ENCODE measurements around the gene UST.
"Not testable (repeated sequence)": the region's sequence is repeated elsewhere in the genome, so short reads cannot be mapped to it uniquely, and the experiment has no call there.

UST gene

GRCh38 chr6:148738946-148739821 lies 7.6 kb upstream of the UST start:
- in situ Hi-C loops (cut with HindIII; ENCODE audit: low pct_unique_long_range_greater_than_20kb, low sequenced_read_pairs), result no loop called here
- DNase-seq (ENCODE audit: low read depth in 1 of 2, low spot score in 1 of 2), result no peak
- TF ChIP-seq JUND (IDR thresholded peaks at IDR 0.05; ENCODE audit: low read depth), result no peak

DNA sequence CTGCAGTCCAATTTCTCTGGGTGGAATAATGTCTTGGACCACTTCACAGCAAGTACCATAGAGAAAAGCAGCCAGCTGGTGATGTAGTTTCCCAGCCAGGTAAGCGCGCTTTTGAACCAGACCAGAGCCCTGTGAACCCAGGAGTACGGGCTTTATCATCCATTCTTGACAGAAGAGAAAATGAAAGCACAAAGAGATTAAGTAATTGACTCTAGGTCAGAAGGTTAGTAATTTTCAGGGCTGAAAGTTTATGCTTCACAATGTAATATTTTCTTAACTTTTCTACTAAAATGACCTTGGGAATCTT lies 7.1 kb upstream of the UST start:
- no peak for TF ChIP-seq JUND (IDR thresholded peaks at IDR 0.05; ENCODE audit: low read depth)
- no peak for DNase-seq (ENCODE audit: low read depth in 1 of 2, low spot score in 1 of 2)
- in situ Hi-C loops (cut with HindIII; ENCODE audit: low pct_unique_long_range_greater_than_20kb, low sequenced_read_pairs), result no loop called here

DNA sequence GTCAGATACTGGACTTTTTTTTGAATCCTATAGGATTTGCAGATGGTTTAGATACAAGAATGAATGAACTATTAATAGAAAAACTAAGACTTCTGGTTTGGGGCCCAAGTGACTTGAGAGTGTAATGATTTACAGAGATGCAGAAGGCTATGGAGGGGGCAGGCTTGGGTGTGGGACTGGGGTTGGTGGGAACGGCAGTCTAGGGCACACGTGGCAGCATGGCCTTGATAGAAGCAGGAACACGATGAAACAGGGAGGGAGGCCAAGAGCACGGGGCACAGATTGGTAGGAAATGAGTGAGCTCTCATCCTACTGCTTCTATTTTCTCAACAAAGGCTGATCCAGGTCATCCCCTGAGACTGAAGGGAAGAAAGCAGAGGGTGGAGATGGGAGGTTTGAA lies 3.4 kb upstream of the UST start:
- TF ChIP-seq JUND (IDR thresholded peaks at IDR 0.05; ENCODE audit: low read depth), result no peak
- in situ Hi-C loops (cut with HindIII; ENCODE audit: low pct_unique_long_range_greater_than_20kb, low sequenced_read_pairs), result no loop called here
- DNase-seq (ENCODE audit: low read depth in 1 of 2, low spot score in 1 of 2), result no peak

GRCh38 chr6:148745926-148746325 lies 904 bp upstream of the UST start:
- in situ Hi-C loops (cut with HindIII; ENCODE audit: low pct_unique_long_range_greater_than_20kb, low sequenced_read_pairs), result no loop called here
- TF ChIP-seq JUND (IDR thresholded peaks at IDR 0.05; ENCODE audit: low read depth), result no peak
- DNase-seq (ENCODE audit: low read depth in 1 of 2, low spot score in 1 of 2), result no peak

GRCh38 chr6:148747145-148747470 lies 278 bp downstream of the UST start:
- in situ Hi-C loops (cut with HindIII; ENCODE audit: low pct_unique_long_range_greater_than_20kb, low sequenced_read_pairs), result no loop called here
- peak; percentile 19 to 56 for DNase-seq (ENCODE audit: low read depth in 1 of 2, low spot score in 1 of 2)
- no peak for TF ChIP-seq JUND (IDR thresholded peaks at IDR 0.05; ENCODE audit: low read depth)

GRCh38 chr6:148747471-148748165 lies 788 bp downstream of the UST start:
- in situ Hi-C loops (cut with HindIII; ENCODE audit: low pct_unique_long_range_greater_than_20kb, low sequenced_read_pairs), result no loop called here
- DNase-seq (ENCODE audit: low read depth in 1 of 2, low spot score in 1 of 2), result peak; percentile 16 to 70
- no peak for TF ChIP-seq JUND (IDR thresholded peaks at IDR 0.05; ENCODE audit: low read depth)

DNA sequence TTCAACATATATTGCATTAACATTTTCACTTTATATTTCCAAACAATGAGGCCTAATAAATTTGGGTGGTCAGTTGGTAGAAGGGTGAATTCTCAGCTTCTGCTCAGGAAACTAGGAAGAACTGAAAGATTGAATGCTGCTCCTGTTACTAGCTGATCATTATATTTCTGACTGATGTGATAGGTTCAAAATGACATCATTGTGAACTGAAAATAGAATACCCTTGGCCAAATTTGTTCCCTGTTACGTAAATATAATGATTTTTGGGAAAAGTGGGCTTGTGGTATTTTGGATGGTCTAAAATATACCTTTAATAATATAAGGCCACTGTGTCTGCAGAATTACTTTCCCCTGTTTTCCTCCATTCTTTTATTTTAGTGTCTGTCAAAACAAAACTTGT lies 2.8 kb downstream of the UST start:
- DNase-seq (ENCODE audit: low read depth in 1 of 2, low spot score in 1 of 2), result no peak
- TF ChIP-seq JUND (IDR thresholded peaks at IDR 0.05; ENCODE audit: low read depth), result no peak
- in situ Hi-C loops (cut with HindIII; ENCODE audit: low pct_unique_long_range_greater_than_20kb, low sequenced_read_pairs), result no loop called here

DNA sequence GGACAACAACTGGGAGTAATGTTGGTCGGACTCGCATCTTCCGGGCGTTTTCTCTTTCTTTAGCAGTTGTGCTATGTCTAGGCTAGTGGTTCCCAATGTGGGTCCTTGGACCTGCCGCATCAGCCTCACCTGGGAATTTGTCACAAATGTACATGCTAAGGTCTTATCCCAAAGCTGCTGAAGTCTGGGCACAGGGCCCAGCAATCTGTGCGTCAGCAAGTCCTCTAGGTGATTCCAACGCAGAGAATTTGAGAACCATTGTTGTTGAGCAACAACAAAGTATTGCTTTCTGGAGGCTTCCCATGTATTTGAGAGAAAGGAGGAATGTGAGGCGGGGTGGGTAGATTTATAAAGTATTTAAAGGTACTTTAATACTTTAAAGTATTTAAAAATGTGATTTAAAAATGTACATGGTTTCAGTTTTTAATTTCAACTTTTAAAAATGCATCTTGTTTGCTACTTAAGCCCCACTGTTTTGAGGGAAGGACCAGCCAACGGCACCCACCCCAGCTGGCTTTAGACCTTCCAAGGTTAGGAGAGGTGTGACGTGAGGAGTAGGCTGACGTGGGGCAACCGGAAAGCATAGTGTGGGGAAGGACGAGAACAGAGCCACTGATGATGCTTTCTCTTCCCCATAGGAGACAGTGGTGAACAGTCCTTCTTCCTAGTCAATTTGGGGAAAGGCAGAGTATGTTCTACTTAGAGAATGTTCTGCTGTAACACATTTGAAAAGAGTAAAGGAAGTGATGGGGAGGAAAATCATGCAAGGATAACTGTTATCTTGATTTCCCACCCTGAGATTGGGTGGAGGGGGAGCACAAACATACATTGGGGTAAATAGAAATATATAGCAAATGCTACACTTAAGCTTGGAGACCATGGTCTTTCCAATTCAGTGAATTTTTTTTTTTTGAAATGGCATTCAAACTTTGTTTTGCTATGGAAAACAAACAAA lies 4.3 kb downstream of the UST start:
- no peak for TF ChIP-seq JUND (IDR thresholded peaks at IDR 0.05; ENCODE audit: low read depth)
- in situ Hi-C loops (cut with HindIII; ENCODE audit: low pct_unique_long_range_greater_than_20kb, low sequenced_read_pairs), result no loop called here
- DNase-seq (ENCODE audit: low read depth in 1 of 2, low spot score in 1 of 2), result no peak

DNA sequence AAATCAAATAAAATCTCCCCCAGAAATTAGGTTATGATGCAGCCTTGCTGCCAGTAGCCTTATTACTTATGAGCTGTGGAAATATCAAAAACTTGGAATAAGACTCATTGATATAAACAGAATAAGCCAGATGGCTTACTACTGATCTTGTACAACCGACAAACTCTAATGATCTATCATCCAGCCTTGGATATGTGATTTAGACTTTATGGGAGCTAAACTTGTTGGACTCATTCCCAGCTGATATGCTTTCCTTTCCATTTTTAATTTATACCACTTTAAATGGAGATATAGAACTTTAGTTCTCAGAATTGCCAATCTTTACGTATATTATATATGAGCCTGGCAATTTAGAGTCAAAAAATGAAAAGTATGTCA lies 5.0 kb downstream of the UST start:
- in situ Hi-C loops (cut with HindIII; ENCODE audit: low pct_unique_long_range_greater_than_20kb, low sequenced_read_pairs), result no loop called here
- DNase-seq (ENCODE audit: low read depth in 1 of 2, low spot score in 1 of 2), result no peak
- no peak for TF ChIP-seq JUND (IDR thresholded peaks at IDR 0.05; ENCODE audit: low read depth)

DNA sequence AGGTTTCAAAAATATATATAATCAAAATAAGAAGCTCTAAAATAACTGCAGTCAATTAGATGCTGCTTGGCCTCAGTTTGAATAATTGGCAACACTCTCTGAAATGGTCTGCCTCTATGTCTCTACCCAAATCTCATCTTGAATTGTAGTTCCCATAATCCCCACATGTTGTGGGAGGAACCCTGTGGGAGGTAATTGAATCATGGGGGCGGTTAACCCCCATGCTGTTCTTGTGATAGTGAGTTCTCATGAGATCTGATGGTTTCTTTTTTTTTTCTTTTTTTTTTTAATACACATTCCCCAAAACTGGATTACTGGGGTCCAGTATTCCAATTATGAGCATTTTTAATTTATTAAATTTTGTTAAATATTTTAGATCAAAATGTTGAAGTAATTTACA lies 8.5 kb downstream of the UST start:
- DNase-seq (ENCODE audit: low read depth in 1 of 2, low spot score in 1 of 2); in situ Hi-C loops (cut with HindIII; ENCODE audit: low pct_unique_long_range_greater_than_20kb, low sequenced_read_pairs): not testable (repeated sequence)

- no peak for TF ChIP-seq JUND (IDR thresholded peaks at IDR 0.05; ENCODE audit: low read depth)
- in situ Hi-C loops (cut with HindIII; ENCODE audit: low pct_unique_long_range_greater_than_20kb, low sequenced_read_pairs), result no loop called here
- no peak for DNase-seq (ENCODE audit: low read depth in 1 of 2, low spot score in 1 of 2)
These were observed 11.2 kb downstream of the UST start for GRCh38 chr6:148757944-148758480.

GRCh38 chr6:148758492-148758891 lies 11.7 kb downstream of the UST start:
- in situ Hi-C loops (cut with HindIII; ENCODE audit: low pct_unique_long_range_greater_than_20kb, low sequenced_read_pairs), result no loop called here
- TF ChIP-seq JUND (IDR thresholded peaks at IDR 0.05; ENCODE audit: low read depth), result no peak
- DNase-seq (ENCODE audit: low read depth in 1 of 2, low spot score in 1 of 2), result no peak

DNA sequence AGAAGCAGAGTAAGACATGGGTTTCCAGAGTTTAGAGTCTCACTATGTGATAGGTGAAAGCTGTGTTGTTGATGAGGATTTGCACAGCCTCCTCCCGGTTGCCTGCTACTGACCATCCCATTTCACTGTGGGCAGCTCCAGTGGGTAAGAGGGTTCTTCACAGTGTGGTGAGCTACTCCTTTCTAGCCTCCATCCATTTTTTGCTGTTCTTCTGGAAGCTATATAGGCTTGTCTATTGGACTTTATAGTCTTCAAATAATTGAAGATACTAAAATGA lies 13.4 kb downstream of the UST start:
- in situ Hi-C loops (cut with HindIII; ENCODE audit: low pct_unique_long_range_greater_than_20kb, low sequenced_read_pairs), result no loop called here

More for the DNA sequence above, 13.4 kb downstream of the UST start:
- TF ChIP-seq JUND (IDR thresholded peaks at IDR 0.05; ENCODE audit: low read depth), result no peak
- no peak for DNase-seq (ENCODE audit: low read depth in 1 of 2, low spot score in 1 of 2)

All from T47D (cell line).